HS-5 (cell line): ENCODE results near the gene SLC25A1.
"Not testable (repeated sequence)": the region's sequence is repeated elsewhere in the genome, so short reads cannot be mapped to it uniquely, and the experiment has no call there.

Experiments
- DNase-seq: peaks from one replicate; pipeline ENCODE4 v3.0.0-alpha.2; 2012; ENCODE audit warnings: low read depth

Gene SLC25A1

DNA sequence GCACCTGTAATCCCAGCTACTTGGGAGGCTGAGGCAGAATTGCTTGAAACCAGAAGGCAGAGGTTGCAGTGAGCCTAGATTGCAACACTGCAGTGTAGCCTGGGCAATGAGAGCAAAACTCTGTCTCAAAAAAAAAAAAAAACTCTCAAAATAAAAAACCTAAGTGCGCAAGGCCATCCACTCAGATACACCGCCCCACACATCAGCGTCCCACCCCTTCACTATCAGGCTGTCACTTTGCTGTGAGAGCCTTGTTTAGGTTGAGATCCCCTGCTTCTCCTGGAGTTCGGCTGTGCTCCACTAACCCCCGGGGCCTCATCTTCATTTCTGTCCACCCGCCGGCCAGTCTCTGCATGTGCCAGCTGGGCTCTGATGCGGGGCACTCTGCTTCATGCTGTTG lies 12.1 kb downstream of the SLC25A1 start:
- no peak for DNase-seq

DNA sequence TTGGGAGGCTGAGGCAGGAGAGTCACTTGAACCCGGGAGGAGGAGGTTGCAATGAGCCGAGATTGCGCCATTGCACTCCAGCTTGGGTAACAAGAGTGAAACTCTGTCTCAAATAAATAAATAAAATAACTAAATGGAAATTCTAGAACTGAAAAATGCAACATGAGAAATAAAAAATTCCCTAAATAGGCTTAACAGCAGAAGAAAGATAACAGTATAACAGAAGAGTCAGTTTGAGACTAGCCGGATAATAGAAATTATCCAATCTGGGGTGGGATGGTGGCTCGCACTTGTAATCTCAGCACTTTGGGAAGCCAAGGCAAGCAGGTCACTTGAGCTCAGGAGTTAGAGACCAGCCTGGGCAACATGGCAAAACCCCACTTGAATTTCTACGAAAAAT lies 14.1 kb downstream of the SLC25A1 start:
- no peak for DNase-seq

DNA sequence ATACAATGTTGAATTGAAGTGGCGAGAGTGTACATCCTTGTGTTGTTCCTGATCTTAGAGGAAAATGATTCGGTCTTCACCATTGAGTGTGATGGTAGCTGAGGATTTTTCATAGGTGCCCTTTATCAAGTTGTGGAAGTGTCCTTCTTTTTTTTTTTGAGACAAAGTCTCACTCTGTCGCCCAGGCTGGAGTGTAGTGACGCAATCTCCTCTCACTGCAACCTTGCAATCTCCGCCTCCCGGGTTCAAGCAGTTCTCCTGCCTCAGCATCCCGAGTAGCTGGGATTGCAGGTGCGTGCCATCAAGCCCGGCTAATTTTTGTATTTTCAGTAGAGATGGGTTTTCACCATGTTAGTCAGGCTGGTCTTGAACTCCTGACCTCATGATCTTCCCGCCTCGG lies 19.9 kb downstream of the SLC25A1 start:
- not testable (repeated sequence) for DNase-seq

DNA sequence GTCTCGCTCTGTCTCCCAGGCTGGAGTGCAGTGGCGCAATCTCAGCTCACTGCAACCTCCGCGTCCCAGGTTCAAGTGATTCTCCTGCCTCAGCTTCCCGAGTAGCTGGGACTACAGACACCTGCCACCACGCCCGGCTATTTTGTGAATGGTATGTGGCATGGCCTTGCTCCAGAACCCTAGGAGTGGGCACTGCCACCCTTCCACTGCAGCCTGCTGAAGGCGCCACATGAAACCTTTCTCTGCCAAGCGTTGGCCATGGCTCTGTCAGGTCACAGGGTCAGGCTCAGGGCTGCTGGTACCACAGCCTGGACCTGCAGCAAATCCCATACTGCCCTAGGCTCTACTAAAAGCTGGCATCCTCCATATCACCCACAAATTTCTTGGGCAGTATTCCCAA lies 22.4 kb downstream of the SLC25A1 start:
- DNase-seq = not testable (repeated sequence)

DNA sequence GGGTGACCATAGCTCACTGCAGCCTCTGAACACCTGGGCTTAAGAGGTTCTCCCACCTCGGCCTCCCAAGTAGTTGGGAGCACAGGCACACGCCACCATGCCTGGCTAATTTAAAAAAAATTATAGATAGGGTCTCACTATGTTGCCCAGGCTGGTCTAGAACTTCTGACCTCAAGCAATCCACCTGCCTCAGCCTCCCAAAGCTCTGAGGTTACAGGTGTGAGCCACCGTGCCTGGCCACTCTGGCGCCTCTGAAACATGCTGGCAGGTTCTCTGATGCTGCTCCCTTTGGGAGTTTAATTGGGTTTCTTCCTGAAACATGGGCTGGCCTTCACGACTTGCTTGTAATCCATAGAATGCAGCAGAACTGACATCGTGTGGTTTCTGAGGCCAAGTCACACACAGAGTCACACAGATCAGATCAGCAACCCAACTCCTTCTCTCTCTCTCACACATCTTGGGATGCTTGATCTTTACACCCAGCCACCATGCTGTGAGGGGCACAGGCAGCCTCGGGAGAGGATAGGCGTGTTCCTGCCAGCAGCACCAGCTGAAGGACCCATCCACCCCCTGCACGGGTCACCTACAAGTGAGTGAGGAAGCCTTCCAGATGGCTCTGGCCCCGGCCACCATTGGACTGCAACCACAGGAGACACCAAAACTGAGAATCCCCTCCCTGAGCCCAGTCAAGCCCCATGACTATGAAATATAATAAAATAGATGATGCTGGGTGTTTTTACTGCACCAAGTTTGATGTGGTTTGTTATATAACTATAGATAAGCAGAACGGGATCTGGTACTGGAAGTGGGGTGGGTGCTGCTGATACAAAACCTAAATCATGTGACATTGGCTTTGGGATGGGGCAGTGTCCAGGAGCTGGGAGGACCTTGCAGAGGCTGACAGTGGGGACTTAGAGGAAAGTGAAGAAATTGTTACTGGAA lies 25.3 kb downstream of the SLC25A1 start:
- no peak for DNase-seq

DNA sequence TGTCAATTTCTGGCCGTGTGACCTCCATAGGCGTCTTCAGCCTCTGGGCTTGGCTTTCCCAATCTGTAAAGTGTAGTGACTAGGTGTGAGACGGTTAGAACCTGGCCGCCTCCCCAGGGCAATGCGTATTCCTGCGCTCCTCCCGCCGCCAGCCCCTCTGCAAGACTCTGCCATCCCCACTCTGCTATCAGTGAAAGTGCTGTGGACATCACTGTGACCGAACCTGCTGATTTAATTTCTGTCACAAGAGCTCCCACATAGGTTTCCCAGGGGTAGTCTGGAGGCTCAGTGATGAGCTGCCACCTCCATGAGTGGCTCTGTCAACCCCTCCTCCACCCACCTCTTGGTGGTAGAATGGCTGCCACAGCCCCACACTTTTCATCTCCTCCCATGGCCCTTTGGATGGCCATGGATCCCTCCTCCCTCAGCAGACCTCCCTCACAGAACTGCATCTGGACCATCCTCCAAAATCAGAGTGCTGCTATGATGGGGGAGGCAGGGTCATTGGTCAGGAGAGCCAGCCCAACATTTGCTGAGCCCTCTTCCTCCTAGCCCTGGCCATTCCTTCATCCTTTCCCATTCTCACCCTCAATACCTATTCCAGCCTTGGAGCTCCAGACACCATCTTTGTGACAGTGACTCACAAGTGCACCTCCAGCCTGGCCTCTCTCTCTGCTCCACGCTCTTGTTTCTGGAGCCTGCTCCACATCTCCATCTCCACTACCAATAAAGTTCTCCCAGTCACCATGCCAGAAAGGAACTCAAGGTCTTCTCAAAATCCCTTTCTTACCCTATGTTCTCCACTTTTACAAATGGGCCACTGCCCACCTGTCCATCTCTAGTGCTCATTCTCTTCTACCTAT lies 27.0 kb downstream of the SLC25A1 start:
- no peak for DNase-seq

DNA sequence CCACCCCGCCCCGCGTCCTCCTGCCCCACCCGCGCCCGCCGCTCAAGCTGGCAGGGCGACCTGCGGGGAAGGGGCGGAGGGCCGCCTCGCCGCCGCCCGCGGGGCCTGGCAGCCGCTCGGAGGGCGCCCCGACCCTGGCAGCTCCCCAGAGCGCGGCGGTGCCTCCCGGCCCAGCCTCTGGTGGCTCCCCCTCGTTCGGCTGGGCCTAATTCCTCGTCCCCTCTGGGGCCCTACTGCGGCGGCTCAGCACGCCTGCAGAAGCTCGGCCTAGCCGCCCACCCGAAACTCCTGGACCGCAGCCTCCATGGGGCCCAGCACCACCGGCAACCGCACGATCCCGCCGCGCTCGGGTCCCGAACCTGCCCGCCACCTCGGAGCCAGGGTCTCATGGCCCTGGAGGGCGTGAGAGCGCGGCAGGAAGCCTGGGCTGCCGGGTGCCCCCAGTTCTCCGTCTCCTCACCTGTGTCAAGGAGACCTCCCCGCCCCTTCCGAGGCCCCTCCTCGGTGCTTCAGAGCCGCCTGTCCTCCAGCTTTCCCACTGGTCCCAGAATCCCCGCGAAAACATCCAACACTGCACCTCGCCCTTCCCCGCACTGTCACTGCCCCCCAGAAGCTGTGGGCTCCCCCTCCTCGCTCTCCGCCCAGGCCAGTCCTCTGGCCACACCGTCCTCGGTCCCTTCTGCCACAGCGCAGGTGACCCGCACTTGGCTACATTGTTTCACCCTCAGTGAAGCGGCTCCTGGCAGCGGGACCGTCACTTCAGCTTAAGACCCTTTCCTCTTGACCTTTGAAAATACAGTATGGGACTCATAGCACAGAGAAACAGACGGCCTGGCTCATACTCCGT lies 27.8 kb downstream of the SLC25A1 start:
- no peak for DNase-seq

DNA sequence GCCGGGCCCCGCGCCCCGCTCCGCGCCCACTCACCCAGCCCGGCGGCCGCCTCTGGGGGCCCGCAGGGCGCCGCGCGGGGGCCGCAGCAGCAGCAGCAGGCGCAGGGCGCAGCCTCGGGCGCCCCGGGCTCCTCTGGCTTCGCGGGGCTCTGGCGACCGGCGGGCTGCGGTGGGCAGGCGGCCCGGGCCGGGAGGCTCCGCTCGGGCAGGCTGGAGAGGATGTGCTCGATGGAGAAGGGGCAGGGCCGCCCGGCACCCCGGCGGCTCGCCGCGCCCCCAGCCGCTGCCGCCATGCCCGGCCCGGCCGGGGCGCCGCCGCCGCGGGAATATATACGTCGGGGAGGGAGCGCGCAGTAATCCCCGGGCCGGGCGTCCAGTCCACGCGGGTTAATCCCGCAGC lies 28.5 kb downstream of the SLC25A1 start, which contains the start of gene GSC2:
Gene GSC2 (minus strand): TSS at position 302 of the 400 bp plus-strand sequence. CDS start 9 bp downstream, at position 293.
- DNase-seq = no peak

DNA sequence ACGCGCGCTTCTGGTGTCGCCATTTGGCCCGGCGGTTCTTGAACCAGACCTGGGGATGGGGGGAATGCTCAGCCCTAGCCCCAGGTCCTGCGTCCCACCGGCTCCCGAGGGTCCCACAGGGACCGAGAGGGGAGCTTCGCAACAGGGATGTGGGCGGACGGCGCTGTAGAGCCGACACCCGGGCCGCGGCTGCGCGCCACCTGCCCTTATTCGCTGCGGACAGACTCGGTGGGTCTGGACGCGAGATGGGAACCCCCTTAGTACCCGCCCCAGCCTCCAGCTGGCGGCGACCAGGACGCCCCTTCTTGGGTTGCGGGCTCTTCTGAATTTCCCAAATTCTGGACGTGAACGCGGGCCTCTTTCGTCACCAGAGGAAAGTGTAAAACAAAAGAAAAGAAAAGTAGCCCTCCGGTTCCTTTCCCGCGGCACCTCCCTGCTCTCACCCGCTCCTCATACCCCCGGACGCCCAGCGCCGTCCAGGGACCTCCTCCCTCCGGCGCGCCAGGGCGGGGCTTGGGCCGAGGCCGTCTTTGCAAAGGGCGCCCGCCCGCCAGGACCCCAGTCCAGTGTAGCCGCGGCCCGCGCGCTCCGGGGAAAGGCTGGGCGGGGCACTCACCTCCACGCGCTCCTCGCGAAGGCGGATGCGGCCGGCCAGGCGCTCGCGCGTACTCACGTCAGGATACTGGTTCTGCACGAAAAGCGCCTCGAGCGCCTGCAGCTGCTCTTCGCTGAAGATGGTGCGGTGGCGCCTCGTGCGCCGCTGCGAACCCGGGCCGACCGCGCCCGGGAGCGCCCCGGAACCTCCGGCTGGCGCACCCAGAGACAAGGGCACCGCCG lies 29.3 kb downstream of the SLC25A1 start:
- DNase-seq = no peak

DNA sequence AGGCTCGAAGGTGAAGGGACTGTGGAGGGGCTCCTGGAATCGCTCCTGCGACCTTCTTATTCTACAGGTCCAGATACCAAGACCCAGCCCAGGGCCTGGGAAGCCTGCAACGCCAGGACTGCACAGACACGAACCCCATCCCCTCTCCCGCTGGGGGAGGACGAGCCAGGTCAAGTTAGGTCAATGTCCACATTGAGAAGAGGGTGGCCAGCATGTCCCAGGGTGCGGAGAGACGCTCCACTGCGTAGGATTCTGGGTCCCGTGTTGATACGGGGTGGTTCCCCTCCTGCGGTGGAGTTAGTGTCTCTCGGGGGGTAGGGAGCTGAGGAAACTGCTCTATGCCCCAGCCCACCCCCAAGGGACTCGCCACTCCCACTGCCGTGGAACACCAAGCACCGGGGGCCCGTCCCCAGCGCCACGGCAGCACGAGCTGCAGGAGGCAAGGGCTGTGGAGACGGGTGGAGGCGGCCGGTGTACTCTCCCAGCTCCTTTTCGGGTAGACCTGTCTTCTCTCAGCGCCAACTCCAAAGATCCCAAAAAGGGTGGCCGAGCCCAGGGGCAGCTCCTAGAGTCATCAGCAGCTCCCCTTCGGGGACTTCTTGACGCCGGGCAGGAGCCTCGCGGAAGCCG lies 30.0 kb downstream of the SLC25A1 start:
- no peak for DNase-seq

DNA sequence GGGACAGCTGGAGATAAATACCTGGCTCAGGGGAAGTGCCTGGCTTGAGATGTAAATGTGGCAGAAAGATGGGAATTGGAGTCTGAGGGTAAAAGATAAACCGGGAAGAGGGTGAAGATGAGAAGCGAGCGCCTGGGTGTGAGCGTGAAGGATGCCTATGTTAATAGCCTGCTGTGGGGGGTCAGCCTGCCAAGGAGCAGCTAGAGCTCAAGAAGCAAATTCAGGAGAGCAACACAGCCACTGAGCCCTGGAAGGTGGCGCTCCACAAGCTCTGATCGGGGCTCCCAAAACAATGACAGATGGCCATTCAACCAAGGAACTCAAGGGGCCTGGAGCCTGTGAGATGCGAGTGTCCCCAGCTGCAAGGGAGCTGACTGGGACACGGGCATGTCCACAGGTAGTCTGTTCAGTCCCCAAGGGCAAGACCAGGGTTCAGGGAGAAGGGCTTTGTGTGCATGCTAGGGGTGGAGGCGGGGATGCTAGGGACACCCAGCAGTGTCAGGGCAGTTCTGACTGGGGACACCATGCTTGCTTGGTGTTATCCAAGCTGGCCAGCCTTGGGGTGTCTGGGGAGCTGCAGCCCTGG lies 31.2 kb downstream of the SLC25A1 start:
- no peak for DNase-seq

DNA sequence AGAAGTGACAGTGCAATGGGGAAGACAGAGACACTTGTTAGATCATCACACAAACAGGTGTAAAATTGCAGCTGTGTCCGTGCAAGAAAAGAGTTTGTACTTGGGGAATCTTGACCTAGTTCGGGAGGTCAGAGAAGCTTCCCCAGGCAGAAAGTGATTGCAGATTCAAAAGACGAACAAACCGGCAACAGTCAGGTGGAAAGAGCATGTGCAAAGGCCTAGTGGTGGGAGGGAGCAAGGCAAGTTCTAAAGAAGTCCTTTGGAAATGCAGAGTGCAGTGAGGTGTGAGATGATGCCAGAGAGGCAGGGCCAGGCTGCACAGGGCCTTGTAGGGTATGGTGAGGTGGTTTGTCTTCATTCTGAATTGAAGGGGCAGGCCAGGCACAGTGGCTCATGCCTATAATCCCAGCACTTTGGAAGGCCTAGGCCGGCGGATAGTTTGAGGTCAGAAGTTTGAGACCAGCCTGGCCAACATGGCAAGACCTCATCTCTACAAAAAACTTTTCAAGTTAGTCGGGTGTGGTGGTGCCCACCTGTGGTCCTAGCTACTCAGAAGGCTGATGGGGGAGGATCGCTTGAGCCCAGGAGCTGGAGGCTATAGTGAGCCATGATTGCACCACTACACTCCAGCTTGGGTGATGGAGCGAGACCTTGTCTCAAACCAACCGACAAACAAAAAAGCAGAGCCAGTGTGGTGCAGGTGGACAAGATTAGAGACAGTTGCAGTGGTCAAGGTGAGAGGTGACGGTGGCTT lies 32.1 kb downstream of the SLC25A1 start:
- no peak for DNase-seq

DNA sequence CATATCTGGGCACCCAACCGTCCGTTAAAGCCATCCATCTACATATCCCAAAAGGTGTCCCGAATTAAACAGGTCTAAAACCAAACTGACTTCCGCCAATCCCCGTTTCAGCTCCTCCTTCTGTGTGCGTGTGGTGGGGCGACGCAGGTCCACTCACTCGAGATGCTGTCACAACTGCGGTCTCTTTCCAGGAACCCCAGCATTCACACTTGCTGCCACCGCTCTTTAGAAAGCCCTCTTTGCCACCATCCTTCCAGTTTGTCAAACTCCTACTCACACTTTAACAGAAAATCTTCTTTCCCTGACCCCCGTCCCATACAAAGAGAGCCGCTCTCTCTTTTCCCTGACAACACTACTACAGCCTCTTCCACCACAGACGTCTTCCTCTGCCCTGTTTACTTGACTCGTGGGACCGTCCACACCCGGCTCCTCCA lies 34.6 kb downstream of the SLC25A1 start:
- DNase-seq = no peak

DNA sequence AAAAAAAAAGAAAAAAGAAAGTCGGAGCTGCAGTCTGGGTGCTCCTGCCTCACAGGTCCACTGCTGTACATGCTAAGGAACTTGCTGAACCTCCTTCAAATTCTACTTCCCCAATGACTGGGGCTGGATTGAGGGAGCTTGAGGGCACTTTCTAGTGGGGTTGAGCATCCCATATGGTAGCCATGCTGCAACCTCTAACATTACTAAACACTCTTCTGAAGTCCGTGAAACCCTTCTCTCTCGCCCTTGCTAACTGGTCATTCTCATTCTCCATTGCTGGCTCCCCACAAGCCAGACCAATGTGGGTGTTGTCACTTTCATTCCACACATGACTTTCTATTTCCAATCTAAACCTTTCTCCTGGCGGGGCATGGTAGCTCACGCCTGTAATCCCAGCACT lies 35.3 kb downstream of the SLC25A1 start:
- DNase-seq = no peak

DNA sequence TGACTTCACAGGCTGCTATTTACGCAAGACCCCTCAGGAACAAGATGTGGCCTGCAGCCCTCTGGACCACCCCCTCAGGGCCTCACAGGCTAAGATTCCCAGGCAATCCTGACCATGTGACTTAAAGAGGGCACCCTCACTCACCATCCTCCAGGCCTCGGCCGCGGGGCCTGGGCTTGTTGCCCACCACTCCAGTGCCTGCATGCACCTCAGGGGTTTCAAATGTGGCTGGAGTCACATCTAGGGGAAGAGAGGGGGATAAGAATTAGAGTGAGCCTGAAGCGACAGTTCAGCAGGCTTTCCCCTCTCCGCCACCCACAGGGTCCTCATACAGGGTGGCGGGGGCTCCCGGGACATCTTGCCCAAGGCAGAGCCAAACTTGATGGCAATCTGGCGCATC lies 36.1 kb downstream of the SLC25A1 start:
- DNase-seq = no peak

DNA sequence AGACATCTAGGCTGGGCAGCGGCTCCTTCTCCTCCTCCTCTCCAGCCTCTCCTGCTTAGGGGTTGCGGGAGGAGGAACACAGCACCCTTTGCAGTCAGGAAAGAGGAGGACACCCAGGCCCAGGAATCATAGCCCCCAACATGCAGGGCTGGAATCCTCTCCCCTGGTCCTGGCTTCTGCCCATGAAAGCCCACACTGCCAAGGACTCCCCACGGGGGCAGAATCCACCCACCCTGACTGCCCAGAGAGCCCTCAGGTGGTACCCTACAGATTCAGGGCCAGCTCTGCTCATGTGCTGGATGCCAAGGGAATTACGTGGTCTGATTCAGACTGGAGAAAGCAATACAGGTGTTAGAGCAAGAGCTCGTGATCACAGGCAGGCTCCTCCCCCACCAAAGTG lies 38.6 kb downstream of the SLC25A1 start:
- DNase-seq = no peak

DNA sequence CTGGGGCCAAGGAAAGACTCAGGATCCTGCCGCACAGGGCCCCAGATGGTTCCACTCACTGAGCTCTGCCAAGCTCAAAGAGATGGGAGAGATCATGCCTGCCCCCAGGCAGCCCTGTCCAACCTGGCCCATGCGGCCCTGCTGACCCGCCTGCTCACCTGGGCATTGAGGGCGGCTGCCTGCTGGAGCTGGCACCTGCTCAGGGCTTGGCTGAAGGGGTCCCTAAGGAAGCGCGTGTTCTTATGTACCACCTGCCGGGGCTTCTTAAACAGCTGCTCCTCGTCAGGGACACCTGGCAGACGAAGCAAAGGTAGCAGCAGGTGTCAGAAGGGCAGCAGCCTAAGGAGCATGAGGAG lies 39.6 kb downstream of the SLC25A1 start:
- no peak for DNase-seq

DNA sequence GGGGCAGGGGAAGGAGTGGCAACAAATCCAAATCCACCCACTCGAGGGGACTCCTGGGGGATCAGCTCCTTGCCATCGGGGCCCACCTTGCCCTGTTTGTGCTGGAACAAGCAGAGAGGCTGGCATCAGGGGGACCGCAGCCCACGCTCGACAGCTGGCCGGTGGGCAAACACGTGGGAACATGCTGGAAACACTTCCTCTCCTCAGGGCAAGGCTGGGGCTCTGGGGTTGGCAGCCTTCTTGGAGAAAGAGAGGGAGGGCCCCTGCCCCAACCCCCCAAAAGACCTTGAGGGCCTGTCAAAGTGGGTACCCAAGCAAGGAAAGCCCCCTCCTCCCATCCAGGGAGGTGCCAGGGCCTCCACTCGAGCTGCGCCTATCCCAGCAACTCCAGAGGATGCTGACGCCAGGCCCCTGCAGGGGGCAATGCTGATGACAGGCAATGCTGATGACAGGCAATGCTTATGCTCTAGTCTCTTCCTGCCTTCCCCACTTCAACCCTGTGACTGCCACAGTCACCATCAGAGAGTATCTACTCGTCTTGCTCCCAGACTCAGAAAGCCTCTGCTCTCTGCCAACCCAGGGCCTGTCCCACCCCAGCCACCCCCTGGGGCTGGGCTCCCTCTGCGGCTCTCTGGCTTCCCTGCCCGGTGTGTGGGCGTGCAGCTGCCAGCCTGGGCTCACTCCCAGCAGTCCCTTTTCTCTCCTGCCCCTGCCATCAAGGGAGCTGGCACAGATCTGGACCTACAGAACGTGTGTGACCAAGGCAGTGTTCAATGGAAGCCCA lies 40.1 kb downstream of the SLC25A1 start:
- no peak for DNase-seq
